WTC11 (cell line): Measurements from ENCODE around the gene F11R.

Experiments used
- CTCF ChIP-seq: fragments of 200-600 bp; IDR thresholded peaks from 2 replicates; pipeline ENCODE4 v1.8.0; 2022; ENCODE audit warnings: antibody characterized with exemption
- FOXP1 ChIP-seq: sonication (generic); formaldehyde crosslinking; IDR thresholded peaks from 2 replicates; pipeline ENCODE4 v1.8.0; 2022; ENCODE audit warnings: missing genetic modification reagents, mild to moderate bottlenecking, moderate library complexity, borderline replicate concordance

GRCh38 chr1:160985723-160986122, 35.2 kb downstream of the F11R start:
- no peak for TF ChIP-seq CTCF
- no peak for TF ChIP-seq FOXP1 (CRISPR knock-in tag)
